ENCODE data around the gene URB2.
"Not testable (repeated sequence)": the region's sequence is repeated elsewhere in the genome, so short reads cannot be mapped to it uniquely, and the experiment has no call there.

The URB2 gene

GRCh38 chr1:229585338-229585737 lies 40.7 kb upstream of the URB2 start:
- TF ChIP-seq CTCF (IDR thresholded peaks at IDR 0.05; ENCODE audit: borderline replicate concordance, insufficient read depth, low read depth, low read length), result no peak
- H3K4me3 ChIP-seq (ENCODE audit: low read depth, low read length), result no peak overlapping the region

- H3K4me3 ChIP-seq (ENCODE audit: low read depth, low read length), result no peak overlapping the region
- no peak for TF ChIP-seq CTCF (IDR thresholded peaks at IDR 0.05; ENCODE audit: borderline replicate concordance, insufficient read depth, low read depth, low read length)
Measured at GRCh38 chr1:229590119-229590518, 35.9 kb upstream of the URB2 start.

- H3K4me3 ChIP-seq (ENCODE audit: low read depth, low read length), result no peak overlapping the region
- no peak for TF ChIP-seq CTCF (IDR thresholded peaks at IDR 0.05; ENCODE audit: borderline replicate concordance, insufficient read depth, low read depth, low read length)
Measured at GRCh38 chr1:229593800-229594199, 32.2 kb upstream of the URB2 start.

- no peak overlapping the region for H3K4me3 ChIP-seq (ENCODE audit: low read depth, low read length)
- no peak for TF ChIP-seq CTCF (IDR thresholded peaks at IDR 0.05; ENCODE audit: borderline replicate concordance, insufficient read depth, low read depth, low read length)
Measured at GRCh38 chr1:229594227-229595008, 31.6 kb upstream of the URB2 start.

GRCh38 chr1:229595876-229596275 lies 30.2 kb upstream of the URB2 start:
- not testable (repeated sequence) for H3K4me3 ChIP-seq (ENCODE audit: low read depth, low read length)

GRCh38 chr1:229596925-229597699 lies 28.9 kb upstream of the URB2 start:
- no peak overlapping the region for H3K4me3 ChIP-seq (ENCODE audit: low read depth, low read length)
- no peak for TF ChIP-seq CTCF (IDR thresholded peaks at IDR 0.05; ENCODE audit: borderline replicate concordance, insufficient read depth, low read depth, low read length)

GRCh38 chr1:229597877-229598276 lies 28.2 kb upstream of the URB2 start:
- H3K4me3 ChIP-seq (ENCODE audit: low read depth, low read length), result no peak overlapping the region
- TF ChIP-seq CTCF (IDR thresholded peaks at IDR 0.05; ENCODE audit: borderline replicate concordance, insufficient read depth, low read depth, low read length), result no peak

All from GM12875 (cell line).